IPS-18c (cell line): ENCODE data around the gene TOB1.

Experiments used
- H3K4me3 ChIP-seq: 2 replicates; pipeline ENCODE4 v1.7.0; 2013; ENCODE audit warnings: low read depth, mild to moderate bottlenecking, low read length, moderate library complexity; ENCODE audit not compliant: insufficient read depth
- H3K9me3 ChIP-seq: one replicate; pipeline ENCODE4 v1.6.1; 2013; ENCODE audit warnings: mild to moderate bottlenecking, low read length, moderate library complexity; ENCODE audit not compliant: control insufficient read depth, insufficient read depth

TOB1 gene, protein sequence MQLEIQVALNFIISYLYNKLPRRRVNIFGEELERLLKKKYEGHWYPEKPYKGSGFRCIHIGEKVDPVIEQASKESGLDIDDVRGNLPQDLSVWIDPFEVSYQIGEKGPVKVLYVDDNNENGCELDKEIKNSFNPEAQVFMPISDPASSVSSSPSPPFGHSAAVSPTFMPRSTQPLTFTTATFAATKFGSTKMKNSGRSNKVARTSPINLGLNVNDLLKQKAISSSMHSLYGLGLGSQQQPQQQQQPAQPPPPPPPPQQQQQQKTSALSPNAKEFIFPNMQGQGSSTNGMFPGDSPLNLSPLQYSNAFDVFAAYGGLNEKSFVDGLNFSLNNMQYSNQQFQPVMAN

DNA sequence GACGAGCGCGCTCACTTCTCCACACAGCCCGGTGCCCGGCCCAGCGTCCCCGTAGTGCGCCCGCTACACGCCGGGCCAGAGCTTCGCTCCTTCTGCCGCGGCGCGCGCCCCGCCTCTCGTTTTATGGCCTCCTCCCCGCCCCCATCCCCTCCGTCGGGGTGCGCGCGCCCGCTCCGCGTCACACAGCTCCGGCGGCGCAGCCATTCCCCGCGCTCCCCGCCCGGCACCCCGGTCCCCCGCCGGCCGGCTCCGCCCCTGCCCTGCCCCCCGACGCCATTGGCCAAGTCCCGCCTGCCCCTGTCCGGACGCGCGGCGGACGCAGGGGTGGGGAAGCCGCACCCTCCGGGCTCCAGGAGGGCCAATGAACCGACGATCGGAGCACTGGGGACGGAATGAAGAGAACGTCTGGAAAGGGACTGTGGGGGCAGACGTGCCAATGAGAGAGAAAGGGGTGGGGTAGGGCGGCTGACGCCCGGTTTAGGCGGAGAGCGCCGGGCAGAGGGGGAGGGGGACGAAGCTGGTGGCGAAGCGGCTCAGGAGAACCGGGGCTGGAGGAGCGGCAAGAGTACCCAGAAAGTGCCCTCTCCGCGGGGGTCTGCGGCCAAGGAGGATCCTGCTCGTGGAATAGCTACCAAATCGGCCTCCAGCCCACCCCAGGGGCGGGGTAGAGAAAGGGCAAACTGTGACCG, at the start of gene TOB1:
Gene TOB1, minus strand, starts transcription at position 94 of the 689 bp plus-strand sequence. CDS start 2,337 bp downstream, outside the sequence.
- Histone ChIP-seq H3K4me3 (peak within 1 kb of the TSS; percentile 86), H3K9me3 (no peaks in the 10 kb centered on the region)

DNA sequence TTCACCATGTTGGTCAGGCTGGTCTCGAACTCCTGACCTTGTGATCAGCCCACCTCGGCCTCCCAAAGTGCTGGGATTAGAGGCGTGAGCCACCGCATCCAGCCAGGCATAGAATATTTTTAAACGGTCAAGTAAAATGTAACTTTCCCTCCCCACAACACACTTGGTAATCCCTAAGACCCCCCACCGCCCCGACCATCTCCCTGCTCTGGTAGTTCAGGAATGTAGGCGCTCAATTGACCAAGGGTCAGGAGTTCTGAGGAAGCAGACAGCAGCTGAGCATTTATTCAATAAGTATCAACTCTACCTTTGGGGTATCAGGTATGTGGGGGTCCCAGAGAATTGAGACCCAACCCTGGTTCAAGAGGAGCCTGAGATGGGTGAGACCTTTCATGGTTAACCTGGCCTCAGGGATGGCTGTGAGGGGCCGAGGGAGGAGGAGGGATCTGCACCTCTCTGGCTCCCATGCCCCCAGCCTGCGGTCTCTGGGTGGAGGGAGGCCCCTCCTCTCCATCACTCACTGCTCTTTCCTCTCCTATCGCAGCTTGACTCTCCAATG, 48.4 kb upstream of the TOB1 start:
- Histone ChIP-seq H3K4me3 (no peak overlapping the region), H3K9me3 (no peaks in the 10 kb centered on the region)

DNA sequence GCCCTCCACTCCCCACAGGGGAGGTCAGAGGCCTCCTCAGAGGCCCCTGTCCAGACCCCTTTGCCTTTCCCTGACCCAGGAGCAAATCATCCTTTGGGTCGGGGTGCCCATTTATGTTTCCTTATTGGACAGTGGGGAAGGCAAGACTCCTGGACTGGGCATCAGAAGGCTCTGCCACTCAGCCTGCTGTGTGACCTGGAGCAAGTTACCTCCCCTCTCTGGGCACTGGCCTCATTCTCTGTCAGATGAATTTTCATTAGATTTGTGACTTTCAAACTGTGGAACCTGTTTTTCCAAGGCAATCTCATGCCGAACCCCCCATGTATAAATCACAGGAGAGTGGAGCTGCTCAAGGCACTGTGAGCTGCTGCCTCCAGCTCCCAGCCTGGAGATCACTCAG, 47.0 kb upstream of the TOB1 start:
- Histone ChIP-seq H3K4me3 (no peak overlapping the region), H3K9me3 (no peaks in the 10 kb centered on the region)

DNA sequence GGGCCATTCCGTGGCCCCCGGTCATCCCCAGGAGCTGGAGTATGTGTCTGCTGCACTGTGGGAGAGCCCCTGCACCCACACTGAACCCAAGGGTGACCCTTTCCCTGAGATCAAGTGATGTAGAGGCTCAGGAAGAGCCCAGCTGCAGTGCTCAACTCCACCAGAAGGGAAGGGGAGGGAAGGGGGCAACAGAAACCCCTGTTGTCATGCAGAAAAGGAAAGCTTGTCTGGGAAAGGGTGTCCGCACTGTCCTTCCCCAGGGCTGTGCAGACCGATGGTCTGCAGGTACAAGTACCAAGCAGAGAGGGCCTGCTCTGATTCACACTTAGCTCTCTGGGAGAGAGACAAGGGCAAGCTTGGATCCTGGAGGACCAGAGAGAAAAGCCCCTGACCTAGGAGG, 45.7 kb upstream of the TOB1 start:
- Histone ChIP-seq H3K4me3 (no peak overlapping the region), H3K9me3 (no peaks in the 10 kb centered on the region)

DNA sequence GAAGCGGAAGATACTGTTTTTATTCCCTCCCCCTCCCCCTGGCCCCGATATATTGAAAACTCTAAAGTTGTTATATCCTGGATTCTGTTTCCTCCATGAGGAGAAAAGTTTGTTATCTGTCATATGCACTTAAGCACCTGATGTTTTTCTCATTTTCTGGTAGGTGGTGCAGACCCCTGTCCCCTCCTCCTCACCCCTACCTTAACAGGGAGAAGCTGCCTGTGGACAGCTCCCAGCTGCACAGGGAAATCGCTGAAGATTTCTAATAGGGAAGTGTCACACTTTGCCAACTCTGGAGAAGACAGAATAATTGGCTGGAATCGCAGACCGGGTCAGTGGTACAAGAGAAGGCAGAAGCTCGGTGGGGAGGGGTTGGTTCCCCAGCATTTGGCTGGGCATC, 45.3 kb upstream of the TOB1 start:
- no peak overlapping the region for H3K4me3 ChIP-seq

DNA sequence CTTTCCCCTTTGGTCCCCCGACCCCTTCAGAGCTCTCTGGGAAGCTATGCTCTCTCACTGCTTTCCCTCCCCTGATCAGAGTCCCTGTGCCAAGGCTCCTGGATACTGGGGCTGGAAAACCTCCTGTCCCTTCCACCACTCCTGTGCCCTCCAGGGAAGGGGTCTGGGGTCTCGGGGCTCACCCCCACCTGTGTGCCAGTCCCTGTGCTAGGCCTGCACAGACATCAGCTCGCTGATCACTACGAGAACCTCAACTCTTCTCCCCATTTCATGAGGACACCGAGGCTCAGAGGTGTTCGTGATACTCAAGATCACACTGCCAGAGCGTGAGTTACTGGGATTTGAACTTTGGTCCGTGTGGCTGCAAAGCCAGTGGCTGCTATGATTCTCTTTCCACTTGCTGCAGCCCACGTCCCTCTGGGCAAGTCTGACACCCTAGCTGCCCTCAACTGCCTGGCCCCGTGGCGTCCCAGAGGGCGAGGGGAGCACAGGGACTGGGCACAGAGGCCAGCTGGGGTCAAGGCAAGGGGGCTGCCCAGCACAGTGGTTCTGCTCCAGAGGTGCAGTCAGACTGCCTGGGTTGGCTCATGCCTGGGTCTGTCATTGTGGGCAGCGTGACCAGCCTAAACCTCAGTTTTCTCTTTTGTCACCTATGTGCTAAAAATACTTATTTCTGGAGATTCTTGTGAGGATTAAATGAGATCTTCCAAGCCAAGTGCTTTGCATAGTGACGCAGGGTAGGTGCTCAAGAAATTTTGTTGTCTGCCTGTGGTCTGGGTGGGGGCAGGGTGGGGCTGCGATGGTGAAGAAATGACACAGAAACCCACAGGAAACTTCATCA, 43.8 kb upstream of the TOB1 start:
- H3K4me3 ChIP-seq, result no peak overlapping the region
- H3K9me3 ChIP-seq, result no peaks in the 10 kb centered on the region

More for the DNA sequence above, 45.3 kb upstream of the TOB1 start:
- H3K9me3 ChIP-seq, result no peaks in the 10 kb centered on the region

DNA sequence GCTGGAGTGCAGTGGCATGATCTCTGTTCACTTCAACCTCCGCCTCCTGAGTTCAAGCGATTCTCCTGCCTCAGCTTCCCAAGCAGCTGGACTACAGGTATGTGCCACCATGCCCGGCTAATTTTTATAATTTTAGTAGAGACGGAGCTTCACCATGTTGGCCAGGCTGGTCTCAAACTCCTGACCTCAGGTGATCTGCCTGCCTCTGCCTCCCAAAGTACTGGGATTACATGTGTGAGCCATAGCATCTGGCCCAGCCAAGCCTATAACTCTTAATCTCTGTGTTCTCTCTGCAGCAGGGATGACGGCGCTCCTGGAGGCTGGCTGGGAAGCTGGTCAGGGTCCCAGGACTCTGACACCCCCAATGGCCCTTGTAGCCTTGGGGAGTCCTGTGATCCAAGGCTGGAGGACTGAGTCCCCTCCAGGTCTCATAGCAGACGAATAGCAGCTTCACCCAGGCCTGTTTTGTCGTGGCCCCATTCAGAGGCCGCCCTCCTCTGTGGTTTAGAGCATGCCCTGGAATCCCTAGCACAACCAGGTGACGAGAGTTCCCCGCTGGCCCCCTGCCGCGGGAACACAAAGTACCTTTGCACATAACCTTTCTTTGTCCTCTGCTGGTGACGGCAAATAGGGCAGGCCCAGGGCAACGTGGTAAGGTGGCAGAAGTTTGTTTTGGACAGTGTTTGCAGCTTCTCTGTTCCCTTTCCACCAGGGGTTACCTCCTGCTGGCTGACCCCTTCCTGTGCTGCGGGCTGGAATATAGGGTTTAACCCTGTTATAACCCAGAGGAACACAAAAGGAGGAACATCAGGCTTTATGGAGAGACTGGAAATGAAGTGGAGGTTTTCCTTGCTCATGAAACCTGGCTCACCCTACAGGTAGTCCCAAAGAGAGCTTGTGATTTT, 43.0 kb upstream of the TOB1 start:
- H3K4me3 ChIP-seq, result no peak overlapping the region
- H3K9me3 ChIP-seq, result no peaks in the 10 kb centered on the region

DNA sequence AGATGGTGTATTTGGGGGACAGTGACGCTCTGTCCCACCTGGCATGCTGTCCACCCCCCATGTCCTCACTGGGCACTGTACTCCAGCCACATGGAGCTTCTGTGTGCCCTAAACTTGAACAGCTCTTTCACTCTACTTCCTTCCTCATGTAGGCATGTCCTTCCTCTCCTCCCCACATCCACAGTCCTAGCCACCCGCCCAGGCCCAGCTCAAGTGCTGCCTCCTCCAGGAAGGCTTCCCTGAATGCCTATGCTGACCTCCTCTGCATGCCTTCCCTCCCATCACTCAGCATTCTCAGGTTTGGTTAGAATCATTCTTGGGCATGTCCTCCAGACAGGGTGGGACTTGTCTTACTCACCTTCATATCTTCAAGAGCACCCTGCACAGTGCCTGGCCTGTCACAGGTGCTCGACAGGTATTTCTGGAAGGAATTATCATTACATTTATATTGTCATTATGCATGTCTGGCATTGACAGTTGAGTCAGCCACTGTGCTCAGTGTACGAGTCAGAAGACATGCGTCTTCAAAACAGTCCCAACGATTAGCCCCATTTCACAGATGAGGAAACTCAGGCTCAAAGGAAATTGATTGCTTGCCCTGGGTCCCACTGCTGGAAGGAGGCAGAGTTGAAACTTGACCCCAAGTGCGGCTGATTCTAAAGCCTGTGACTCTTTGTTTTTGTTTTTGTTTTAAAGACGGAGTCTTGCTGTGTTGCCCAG, 42.1 kb upstream of the TOB1 start:
- Histone ChIP-seq H3K9me3 (no peaks in the 10 kb centered on the region), H3K4me3 (no peak overlapping the region)

DNA sequence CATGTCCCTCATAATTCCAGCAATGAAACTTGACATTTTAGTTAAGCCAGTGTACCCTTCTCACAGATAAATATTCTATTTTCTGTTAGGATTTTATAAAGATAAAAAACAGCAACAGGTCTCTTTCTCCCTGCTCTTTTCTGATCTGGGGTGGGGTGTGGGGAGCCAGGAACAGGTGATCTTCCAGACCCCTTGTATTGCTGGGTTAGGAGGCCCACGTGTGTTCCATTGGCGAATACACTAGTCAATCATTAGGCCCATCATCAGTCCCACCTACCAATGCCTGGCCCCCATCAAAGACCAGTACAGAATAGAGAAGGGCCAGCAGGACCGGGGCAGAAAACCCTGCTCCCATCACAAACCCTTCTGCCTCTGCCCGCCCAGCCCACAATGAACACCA, 40.3 kb upstream of the TOB1 start:
- no peak overlapping the region for H3K4me3 ChIP-seq
- H3K9me3 ChIP-seq, result no peaks in the 10 kb centered on the region

DNA sequence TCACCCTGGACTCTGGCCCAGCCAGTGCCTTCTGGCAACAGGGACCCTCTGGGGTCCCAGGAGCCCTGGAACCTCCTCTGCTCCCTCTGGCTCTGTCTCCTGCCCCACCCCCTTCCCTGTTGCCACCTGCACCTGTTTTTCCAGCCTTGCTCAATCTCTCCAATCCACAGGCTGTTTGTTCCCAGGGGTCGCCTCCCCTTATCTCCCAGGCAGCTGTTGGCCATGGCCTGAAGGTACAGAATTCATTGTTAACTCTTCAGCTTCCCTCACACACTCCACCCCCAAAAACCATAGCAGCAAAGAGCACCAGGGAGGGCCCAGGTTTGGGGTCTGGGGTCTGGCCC, 39.3 kb upstream of the TOB1 start:
- no peak overlapping the region for H3K4me3 ChIP-seq
- H3K9me3 ChIP-seq, result no peaks in the 10 kb centered on the region

DNA sequence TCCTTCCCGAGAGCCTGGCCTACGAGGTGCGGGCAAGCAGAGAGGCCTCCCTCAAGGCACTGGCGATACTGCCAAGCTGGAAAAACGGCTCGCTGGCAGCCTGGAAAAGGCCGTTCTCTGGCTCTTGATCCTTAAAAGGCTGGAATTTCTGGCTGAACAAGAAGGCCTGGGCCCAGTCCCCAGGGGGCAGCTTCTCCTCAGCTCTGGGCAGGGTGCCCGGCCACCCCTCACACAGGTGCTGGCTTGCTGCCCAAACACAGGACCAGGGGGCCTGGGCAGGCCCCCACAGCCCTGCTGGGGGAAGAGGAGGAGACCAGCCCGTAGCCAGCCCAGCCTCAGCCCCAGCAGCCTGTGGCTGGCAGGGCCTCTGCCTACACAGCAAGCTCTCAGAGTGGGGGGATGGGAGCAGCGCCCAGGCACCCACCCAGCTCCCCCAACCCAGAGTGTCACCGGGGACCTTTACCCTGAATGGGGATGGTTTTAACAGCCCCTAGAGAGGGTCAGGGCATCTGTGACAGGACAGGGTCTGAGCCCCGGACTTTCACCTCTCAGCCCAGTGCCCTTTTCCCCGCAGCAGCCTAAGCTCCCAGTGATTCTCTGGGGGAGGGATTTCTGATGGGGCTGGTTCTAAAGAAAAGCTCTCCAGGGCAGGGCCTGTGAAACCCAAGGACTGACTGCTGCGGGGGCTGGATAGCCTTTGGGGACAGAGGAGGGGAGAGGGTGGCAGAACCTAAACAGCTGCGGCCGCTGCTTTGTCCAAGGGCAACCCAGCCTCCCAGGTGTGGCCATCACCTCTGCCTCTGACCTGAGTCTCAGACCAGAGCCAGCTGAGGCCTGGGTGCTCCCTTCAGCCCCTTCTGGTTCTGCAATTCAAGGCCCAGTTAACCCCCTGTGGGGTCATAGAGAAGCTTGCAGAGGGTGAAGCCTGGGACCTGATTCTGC, 38.6 kb upstream of the TOB1 start:
- H3K9me3 ChIP-seq, result no peaks in the 10 kb centered on the region
- no peak overlapping the region for H3K4me3 ChIP-seq

DNA sequence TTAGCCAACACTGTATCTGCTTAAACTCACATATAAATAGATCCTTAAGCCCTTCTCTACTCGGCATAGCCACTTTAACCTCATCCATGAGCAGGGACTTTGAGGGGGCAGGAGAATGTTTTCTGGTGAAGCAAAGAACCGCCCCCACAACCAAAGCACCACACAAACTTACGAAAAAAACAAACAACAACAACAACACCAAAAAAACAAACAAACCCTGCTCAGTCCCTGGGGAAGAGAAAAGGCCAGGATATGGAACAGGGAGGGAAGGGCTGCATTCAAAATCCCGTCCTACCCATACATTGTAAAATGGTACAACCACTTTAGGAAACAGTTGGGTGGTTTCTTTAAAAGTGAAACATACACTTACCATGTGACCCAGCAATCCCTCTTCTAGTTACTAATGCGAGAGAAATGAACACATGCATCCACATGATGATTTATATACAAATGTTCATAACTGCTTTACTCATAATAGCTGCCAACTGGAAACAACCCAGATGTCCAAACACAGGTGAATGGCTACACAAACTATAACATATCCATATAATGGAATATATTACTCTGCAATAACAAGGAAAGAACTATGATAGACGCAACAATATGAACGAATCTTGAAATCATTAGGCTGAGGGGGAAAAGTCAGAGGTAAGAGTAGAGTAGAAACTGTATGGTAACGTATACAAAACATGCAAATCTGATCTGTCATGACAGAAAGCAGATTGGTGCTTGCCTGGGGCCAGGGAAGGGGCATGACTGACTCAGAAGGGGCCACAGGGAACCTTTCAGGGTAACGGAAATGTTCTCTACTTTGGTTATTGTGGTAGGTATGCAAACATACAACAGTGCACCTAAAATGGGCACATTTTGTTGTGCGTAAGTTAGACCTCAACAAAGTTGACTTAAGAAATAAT, 37.7 kb upstream of the TOB1 start:
- Histone ChIP-seq H3K4me3 (no peak overlapping the region), H3K9me3 (no peaks in the 10 kb centered on the region)

DNA sequence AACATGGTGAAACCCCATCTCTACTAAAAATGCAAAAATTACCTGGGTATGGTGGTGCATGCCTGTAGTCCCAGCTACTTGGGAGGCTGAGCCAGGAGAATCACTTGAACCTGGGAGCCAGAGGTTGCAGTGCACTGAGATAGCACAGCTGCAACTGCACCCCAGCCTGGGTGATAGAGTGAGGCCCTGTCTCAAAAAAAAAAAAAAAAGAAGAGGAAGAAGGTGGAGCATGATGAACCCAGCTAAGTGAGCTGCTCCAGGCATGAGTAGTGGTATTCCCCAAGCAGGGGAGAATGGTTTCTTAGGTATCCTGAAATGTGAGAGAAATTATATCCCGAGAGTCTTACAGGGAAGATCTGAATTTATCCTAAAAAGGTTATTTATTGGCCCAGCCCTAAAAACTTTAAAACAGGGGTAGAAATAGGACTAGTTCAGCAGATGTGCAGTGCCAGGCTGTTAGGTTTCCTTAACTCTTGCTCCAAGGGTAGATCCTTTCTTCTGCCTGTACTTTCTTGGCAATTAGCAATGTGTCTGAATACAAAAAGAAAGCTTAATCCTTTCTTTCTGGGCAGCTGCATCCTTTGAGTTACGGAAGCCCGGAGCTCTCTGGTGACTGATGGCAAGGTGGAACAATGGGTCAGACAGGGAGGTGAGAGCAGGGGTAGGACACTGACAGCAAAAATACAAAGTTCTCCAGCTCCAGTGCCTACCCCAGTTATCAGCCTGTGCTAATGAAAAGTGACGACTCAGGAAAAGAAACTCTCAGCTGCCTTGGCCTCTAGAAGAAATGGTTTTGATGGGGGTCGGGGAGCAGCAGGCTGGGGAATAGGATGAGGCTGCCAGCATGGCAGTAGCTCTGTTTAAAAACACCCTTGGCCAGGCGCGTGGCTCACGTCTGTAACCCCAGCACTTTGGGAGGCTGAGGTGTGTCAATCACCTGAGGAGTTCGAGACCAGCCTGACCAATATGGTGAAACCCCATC, 36.5 kb upstream of the TOB1 start:
- H3K9me3 ChIP-seq, result no peaks in the 10 kb centered on the region

More for the DNA sequence above, 36.5 kb upstream of the TOB1 start:
- no peak overlapping the region for H3K4me3 ChIP-seq
